ENCODE data around the gene QSER1. TPM values are rescaled to one million over a fixed set of nuclear protein-coding genes. Genes with fewer than 3 reads are reported as not detected.

The QSER1 gene
- 28.1 and 60.9 TPM in 2 replicates for total RNA-seq (2014; rRNA removed; shearing (Covaris generic); ENCODE audit: low replicate concordance)

DNA sequence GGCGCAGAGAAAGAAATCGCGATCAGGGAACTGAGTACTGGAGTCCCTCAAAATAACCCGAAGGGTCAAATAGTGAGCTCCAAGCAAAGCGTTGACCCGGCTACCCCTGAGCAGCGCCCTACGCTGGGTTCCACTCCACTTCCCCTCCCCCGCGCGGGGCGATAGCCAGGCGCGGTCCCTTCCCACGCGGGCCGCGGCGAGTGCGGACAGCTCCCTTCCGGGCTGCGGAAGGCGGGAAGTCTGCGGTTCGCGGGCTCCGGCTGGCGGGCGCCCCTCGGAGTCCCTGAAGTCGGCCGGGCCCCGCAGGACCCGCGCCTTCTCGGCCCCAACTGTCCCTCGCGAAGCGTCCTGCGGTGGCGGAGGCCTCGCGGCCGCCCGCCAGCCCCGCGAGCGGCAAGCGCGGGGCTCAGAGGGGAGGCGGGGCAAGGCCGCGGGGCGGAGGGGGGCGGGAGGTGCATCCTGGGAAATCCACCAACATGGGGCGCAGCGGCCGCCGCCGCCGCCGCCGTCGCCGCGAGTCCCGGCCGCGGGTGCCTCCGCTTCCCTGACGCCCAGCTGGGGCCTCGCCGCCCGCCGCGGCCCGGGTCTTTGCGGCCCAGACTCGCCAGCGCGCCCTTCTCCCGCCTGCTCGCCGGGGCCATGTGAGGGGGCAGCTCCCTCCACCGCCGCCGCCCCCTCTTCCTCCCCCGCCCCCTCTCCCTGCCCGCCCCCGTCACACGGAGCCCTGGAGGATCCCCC lies at the start of gene QSER1:
QSER1 (plus strand) TSS at position 457 of the 738 bp plus-strand sequence. CDS start 315 bp downstream, outside the sequence.
- Histone ChIP-seq H3K36me3 (ENCODE audit: insufficient read depth, low read length) (peaks cover 15% of the 10 kb centered on the region; the same call in 1 of the 2 replicates), H3K9ac (ENCODE audit: low read length) (peak within 1 kb of the TSS; percentile 98), H2AFZ (ENCODE audit: low read length) (peak within 1 kb of the TSS; percentile 90), H4K20me1 (ENCODE audit: insufficient read depth, low read depth, low read length) (peaks cover 4% of the 10 kb centered on the region; the same call in 1 of the 2 replicates), H3K4me1 (ENCODE audit: low read length) (peaks cover 36% of the 10 kb centered on the region), H3K27ac (ENCODE audit: low read length) (peak within 1 kb of the TSS; percentile 78), H3K4me3 (ENCODE audit: low read length) (peak within 1 kb of the TSS; percentile 95), H3K9me2 (replicated peaks; ENCODE audit: insufficient read depth, low read length) (no peaks in the 10 kb centered on the region), H3K27me3 (ENCODE audit: low read length) (no peaks in the 10 kb centered on the region), H3K4me2 (ENCODE audit: low read depth, low read length, poor library complexity, severe bottlenecking) (peak within 1 kb of the TSS; percentile 89), H3K9me3 (ENCODE audit: low read length) (no peaks in the 10 kb centered on the region), H3K79me2 (ENCODE audit: low read length) (peaks cover 44% of the 10 kb centered on the region)
- DNase-seq: peak; percentile 89

DNA sequence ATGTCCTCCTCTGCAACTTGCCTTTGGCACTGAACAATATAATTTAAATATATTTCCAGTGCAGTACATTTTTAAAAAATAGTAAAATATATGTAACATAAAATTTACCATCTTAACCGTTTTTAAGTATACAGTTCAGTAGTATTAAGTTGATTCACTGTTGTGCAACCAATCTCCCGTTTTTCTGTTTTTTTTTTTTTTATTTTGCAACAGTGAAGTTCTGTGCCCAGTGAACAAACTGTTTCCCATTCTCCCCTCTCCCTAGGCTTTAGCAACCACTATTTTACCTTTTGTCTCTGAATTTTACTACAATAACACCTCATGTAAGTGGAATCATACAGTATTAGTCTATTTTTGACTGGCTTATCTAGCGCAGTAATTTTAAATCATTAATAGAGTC lies 49.1 kb upstream of the QSER1 start:
- H4K20me1 ChIP-seq (ENCODE audit: insufficient read depth, low read depth, low read length): no peaks in the 10 kb centered on the region
- H3K27ac ChIP-seq (ENCODE audit: low read length): no peak overlapping the region
- no peaks in the 10 kb centered on the region for H3K9me2 ChIP-seq (replicated peaks; ENCODE audit: insufficient read depth, low read length)
- no peak overlapping the region for H2AFZ ChIP-seq (ENCODE audit: low read length)
- no peak overlapping the region for H3K9ac ChIP-seq (ENCODE audit: low read length)
- H3K9me3 ChIP-seq (ENCODE audit: low read length): no peaks in the 10 kb centered on the region
- 0 out of 2 replicates have a peak, but pooled peaks cover 2% of the 10 kb centered on the region for H3K27me3 ChIP-seq (ENCODE audit: low read length)
- H3K36me3 ChIP-seq (ENCODE audit: insufficient read depth, low read length): no peaks in the 10 kb centered on the region
- H3K4me3 ChIP-seq (ENCODE audit: low read length): no peak overlapping the region
- H3K79me2 ChIP-seq (ENCODE audit: low read length): no peaks in the 10 kb centered on the region
- no peak overlapping the region for H3K4me2 ChIP-seq (ENCODE audit: low read depth, low read length, poor library complexity, severe bottlenecking)
- no peaks in the 10 kb centered on the region for H3K4me1 ChIP-seq (ENCODE audit: low read length)
- no peak for DNase-seq

DNA sequence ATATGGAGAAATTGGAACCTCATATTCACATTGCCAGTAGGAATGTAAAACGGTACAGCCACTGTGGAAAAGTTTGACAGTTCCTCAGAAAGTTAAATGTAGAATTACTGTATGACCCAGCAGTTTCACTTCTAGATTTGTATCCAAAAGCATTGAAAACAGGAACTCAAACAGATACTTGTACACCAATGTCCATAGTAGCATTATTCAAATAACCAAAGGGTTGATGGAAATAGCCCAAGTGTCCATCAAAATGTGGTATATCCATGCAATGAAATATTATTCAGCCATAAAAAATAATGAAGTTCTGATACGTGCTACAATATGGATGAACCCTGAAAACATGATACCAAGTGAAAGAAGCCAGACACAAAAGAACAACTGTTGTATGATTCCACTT lies 45.1 kb upstream of the QSER1 start:
- Histone ChIP-seq H3K4me1 (ENCODE audit: low read length) (no peaks in the 10 kb centered on the region), H3K27ac (ENCODE audit: low read length) (no peak overlapping the region), H3K9ac (ENCODE audit: low read length) (no peak overlapping the region), H3K9me2 (replicated peaks; ENCODE audit: insufficient read depth, low read length) (no peaks in the 10 kb centered on the region), H3K4me2 (ENCODE audit: low read depth, low read length, poor library complexity, severe bottlenecking) (no peak overlapping the region), H3K79me2 (ENCODE audit: low read length) (no peaks in the 10 kb centered on the region), H3K36me3 (ENCODE audit: insufficient read depth, low read length) (no peaks in the 10 kb centered on the region), H3K9me3 (ENCODE audit: low read length) (no peaks in the 10 kb centered on the region), H4K20me1 (ENCODE audit: insufficient read depth, low read depth, low read length) (no peaks in the 10 kb centered on the region), H3K27me3 (ENCODE audit: low read length) (0 out of 2 replicates have a peak, but pooled peaks cover 2% of the 10 kb centered on the region), H2AFZ (ENCODE audit: low read length) (no peak overlapping the region), H3K4me3 (ENCODE audit: low read length) (no peak overlapping the region)
- no peak for DNase-seq

DNA sequence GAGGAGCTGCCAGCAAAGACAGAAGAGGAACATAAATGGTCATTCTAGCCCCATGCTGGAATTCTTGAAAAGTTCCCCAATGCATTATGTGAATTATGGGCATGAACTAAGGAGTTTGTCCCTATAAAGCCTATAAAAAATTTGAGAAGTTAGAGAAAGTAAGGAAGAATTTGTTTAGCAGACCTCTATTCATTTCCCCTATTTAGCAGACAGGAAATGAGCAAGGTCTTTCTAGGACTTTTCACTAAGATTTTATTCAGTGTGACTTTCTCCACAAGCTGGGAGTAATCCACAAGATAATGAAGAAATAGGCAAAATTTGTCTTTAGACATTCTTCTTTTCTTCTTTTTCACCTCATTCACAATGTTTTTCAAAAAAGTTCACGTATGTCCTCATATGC lies 42.9 kb upstream of the QSER1 start:
- Histone ChIP-seq H3K27ac (ENCODE audit: low read length) (no peak overlapping the region), H2AFZ (ENCODE audit: low read length) (no peak overlapping the region), H3K9me2 (replicated peaks; ENCODE audit: insufficient read depth, low read length) (no peaks in the 10 kb centered on the region), H3K9me3 (ENCODE audit: low read length) (no peaks in the 10 kb centered on the region), H3K36me3 (ENCODE audit: insufficient read depth, low read length) (no peaks in the 10 kb centered on the region), H3K27me3 (ENCODE audit: low read length) (0 out of 2 replicates have a peak, but pooled peaks cover 2% of the 10 kb centered on the region), H3K9ac (ENCODE audit: low read length) (no peak overlapping the region), H3K79me2 (ENCODE audit: low read length) (no peaks in the 10 kb centered on the region), H4K20me1 (ENCODE audit: insufficient read depth, low read depth, low read length) (no peaks in the 10 kb centered on the region), H3K4me2 (ENCODE audit: low read depth, low read length, poor library complexity, severe bottlenecking) (no peak overlapping the region), H3K4me3 (ENCODE audit: low read length) (no peak overlapping the region), H3K4me1 (ENCODE audit: low read length) (no peaks in the 10 kb centered on the region)
- DNase-seq: no peak

DNA sequence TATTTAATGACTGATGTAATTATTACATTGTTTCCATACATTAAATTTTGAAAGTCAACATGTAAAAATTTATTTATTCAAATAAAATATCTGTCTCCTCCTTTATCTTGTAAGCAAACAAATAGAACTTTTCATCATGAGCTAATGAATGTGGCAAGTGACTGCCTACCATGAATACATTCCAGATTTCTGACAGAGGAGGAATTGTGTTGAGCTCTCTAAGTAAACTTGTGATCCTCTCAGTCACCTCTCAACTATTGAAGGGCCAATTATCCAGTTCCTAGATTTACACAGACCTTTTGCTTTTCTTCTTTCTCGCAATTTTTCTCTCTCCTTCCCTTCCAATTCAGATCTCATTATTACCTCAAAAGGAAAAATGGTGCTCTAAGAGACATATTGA lies 41.4 kb upstream of the QSER1 start:
- no peak overlapping the region for H3K27ac ChIP-seq (ENCODE audit: low read length)
- no peak for DNase-seq
- no peak overlapping the region for H3K4me3 ChIP-seq (ENCODE audit: low read length)
- H4K20me1 ChIP-seq (ENCODE audit: insufficient read depth, low read depth, low read length): no peaks in the 10 kb centered on the region
- no peaks in the 10 kb centered on the region for H3K79me2 ChIP-seq (ENCODE audit: low read length)
- H3K36me3 ChIP-seq (ENCODE audit: insufficient read depth, low read length): no peaks in the 10 kb centered on the region
- 0 out of 2 replicates have a peak, but pooled peaks cover 2% of the 10 kb centered on the region for H3K27me3 ChIP-seq (ENCODE audit: low read length)
- H2AFZ ChIP-seq (ENCODE audit: low read length): no peak overlapping the region
- H3K4me1 ChIP-seq (ENCODE audit: low read length): 0 out of 2 replicates have a peak, but pooled peaks cover 4% of the 10 kb centered on the region
- no peak overlapping the region for H3K9ac ChIP-seq (ENCODE audit: low read length)
- no peaks in the 10 kb centered on the region for H3K9me2 ChIP-seq (replicated peaks; ENCODE audit: insufficient read depth, low read length)
- no peak overlapping the region for H3K4me2 ChIP-seq (ENCODE audit: low read depth, low read length, poor library complexity, severe bottlenecking)
- H3K9me3 ChIP-seq (ENCODE audit: low read length): no peaks in the 10 kb centered on the region

DNA sequence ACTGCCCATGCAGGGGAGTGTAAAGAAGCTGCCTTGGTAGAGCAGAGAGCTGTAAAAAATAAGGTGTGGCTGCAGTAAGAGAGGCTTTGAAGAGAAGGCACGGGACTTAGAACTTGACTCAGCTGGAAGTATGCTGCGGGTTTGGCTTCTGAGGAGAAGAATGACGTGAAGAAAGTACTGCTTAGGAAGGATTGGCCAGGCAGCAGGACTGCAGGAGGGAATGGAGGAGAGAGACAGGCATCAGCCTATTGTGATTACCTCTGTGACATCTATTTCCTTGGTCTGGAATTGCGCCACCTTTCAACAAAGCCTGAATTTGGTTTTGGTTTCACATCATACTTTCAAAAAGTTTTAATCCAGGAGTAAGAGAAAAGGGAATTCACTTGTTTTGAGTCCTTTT lies 40.4 kb upstream of the QSER1 start:
- H2AFZ ChIP-seq (ENCODE audit: low read length): no peak overlapping the region
- H3K27ac ChIP-seq (ENCODE audit: low read length): no peak overlapping the region
- H4K20me1 ChIP-seq (ENCODE audit: insufficient read depth, low read depth, low read length): no peaks in the 10 kb centered on the region
- no peaks in the 10 kb centered on the region for H3K36me3 ChIP-seq (ENCODE audit: insufficient read depth, low read length)
- no peaks in the 10 kb centered on the region for H3K9me3 ChIP-seq (ENCODE audit: low read length)
- no peak overlapping the region for H3K4me2 ChIP-seq (ENCODE audit: low read depth, low read length, poor library complexity, severe bottlenecking)
- DNase-seq: no peak
- no peak overlapping the region for H3K4me3 ChIP-seq (ENCODE audit: low read length)
- H3K9me2 ChIP-seq (replicated peaks; ENCODE audit: insufficient read depth, low read length): no peaks in the 10 kb centered on the region
- no peak overlapping the region for H3K9ac ChIP-seq (ENCODE audit: low read length)
- 0 out of 2 replicates have a peak, but pooled peaks cover 2% of the 10 kb centered on the region for H3K27me3 ChIP-seq (ENCODE audit: low read length)
- H3K4me1 ChIP-seq (ENCODE audit: low read length): 0 out of 2 replicates have a peak, but pooled peaks cover 4% of the 10 kb centered on the region
- no peaks in the 10 kb centered on the region for H3K79me2 ChIP-seq (ENCODE audit: low read length)

DNA sequence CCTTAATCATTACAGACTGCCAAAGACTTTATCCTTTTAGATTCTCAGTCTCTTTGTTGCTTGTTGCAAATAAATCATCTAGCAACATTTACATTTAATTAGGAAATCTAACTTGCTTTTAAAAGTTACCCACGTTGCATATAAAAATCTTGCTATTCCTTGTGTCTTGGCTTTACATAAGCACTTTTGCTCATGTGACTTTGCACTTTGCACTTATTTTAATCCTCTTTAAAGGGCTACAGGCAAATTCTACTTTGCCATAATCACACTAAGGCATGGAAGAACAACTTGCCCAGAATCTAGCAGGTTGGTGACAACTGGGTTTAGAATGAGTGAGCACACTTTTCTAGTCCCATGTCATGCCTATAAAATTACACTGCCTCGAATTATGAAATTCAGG lies 37.0 kb upstream of the QSER1 start:
- Histone ChIP-seq H3K4me2 (ENCODE audit: low read depth, low read length, poor library complexity, severe bottlenecking) (no peak overlapping the region), H2AFZ (ENCODE audit: low read length) (no peak overlapping the region), H3K79me2 (ENCODE audit: low read length) (no peaks in the 10 kb centered on the region), H3K36me3 (ENCODE audit: insufficient read depth, low read length) (no peaks in the 10 kb centered on the region), H3K27me3 (ENCODE audit: low read length) (no peaks in the 10 kb centered on the region), H3K27ac (ENCODE audit: low read length) (no peak overlapping the region), H3K9ac (ENCODE audit: low read length) (no peak overlapping the region), H4K20me1 (ENCODE audit: insufficient read depth, low read depth, low read length) (no peaks in the 10 kb centered on the region), H3K4me1 (ENCODE audit: low read length) (0 out of 2 replicates have a peak, but pooled peaks cover 4% of the 10 kb centered on the region), H3K9me2 (replicated peaks; ENCODE audit: insufficient read depth, low read length) (no peaks in the 10 kb centered on the region), H3K4me3 (ENCODE audit: low read length) (no peak overlapping the region), H3K9me3 (ENCODE audit: low read length) (no peaks in the 10 kb centered on the region)
- DNase-seq: no peak

DNA sequence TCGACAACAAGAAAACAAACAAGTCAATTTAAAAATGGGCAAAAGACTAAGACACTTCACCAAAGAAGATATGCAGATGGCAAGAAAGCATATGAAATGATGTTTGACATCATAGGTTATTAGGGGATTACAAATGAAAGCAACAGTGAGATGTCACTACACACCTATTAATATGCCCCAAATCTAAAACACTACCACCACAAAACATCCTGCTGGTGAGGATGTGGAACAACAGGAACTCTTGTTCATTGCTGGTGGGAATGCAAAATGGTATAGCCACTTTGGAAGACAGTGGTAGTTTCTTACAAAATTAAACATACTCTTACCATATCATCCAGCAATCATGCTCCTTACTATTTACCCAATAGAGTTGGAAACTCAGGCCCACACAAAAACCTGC lies 33.9 kb upstream of the QSER1 start:
- Histone ChIP-seq H3K4me2 (ENCODE audit: low read depth, low read length, poor library complexity, severe bottlenecking) (no peak overlapping the region), H3K9ac (ENCODE audit: low read length) (no peak overlapping the region), H3K4me3 (ENCODE audit: low read length) (no peak overlapping the region), H3K27ac (ENCODE audit: low read length) (no peak overlapping the region), H3K9me2 (replicated peaks; ENCODE audit: insufficient read depth, low read length) (no peaks in the 10 kb centered on the region), H3K79me2 (ENCODE audit: low read length) (no peaks in the 10 kb centered on the region), H3K27me3 (ENCODE audit: low read length) (no peaks in the 10 kb centered on the region), H3K36me3 (ENCODE audit: insufficient read depth, low read length) (no peaks in the 10 kb centered on the region), H3K9me3 (ENCODE audit: low read length) (no peaks in the 10 kb centered on the region), H2AFZ (ENCODE audit: low read length) (no peak overlapping the region), H4K20me1 (ENCODE audit: insufficient read depth, low read depth, low read length) (no peaks in the 10 kb centered on the region), H3K4me1 (ENCODE audit: low read length) (0 out of 2 replicates have a peak, but pooled peaks cover 4% of the 10 kb centered on the region)
- peak; percentile 51 for DNase-seq

Measured in Karpas-422 (cell line).